ENCODE results near the gene F2R. TPM values are rescaled to one million over a fixed set of nuclear protein-coding genes. Genes with fewer than 3 reads are reported as not detected.

The F2R gene
- total and polyA plus RNA-seq, 2 of the 4 experiments (the other 2 are of a cell fraction) = 85.7 to 147 TPM

DNA sequence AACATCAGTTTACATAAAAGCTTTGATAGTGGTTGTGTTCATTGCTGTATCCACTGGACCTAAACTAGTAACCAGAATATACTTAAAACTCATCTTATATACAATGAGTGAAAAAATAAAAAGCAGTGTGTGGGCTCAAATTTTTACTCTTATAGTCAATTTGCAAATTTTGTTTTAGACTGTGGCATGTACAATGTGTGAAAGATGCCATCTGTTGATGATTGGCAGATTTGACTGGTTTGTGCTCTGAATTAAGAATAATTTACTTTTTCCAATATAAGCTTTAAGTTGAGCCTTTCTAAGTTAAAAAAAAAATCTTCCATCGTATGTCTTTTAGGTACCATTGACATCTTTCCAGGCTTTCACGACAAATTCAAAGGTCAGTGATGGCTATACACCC is 60.5 kb downstream of the F2R start:
- no peak for TF ChIP-seq CHD1 (IDR thresholded peaks at IDR 0.05; ENCODE audit: low read depth, low read length)
- TF ChIP-seq, protein P1, sequence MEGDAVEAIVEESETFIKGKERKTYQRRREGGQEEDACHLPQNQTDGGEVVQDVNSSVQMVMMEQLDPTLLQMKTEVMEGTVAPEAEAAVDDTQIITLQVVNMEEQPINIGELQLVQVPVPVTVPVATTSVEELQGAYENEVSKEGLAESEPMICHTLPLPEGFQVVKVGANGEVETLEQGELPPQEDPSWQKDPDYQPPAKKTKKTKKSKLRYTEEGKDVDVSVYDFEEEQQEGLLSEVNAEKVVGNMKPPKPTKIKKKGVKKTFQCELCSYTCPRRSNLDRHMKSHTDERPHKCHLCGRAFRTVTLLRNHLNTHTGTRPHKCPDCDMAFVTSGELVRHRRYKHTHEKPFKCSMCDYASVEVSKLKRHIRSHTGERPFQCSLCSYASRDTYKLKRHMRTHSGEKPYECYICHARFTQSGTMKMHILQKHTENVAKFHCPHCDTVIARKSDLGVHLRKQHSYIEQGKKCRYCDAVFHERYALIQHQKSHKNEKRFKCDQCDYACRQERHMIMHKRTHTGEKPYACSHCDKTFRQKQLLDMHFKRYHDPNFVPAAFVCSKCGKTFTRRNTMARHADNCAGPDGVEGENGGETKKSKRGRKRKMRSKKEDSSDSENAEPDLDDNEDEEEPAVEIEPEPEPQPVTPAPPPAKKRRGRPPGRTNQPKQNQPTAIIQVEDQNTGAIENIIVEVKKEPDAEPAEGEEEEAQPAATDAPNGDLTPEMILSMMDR (conservative IDR thresholded peaks at IDR 0.05; ENCODE audit: low read depth, low read length) = no peak
- TF ChIP-seq, protein P2, sequence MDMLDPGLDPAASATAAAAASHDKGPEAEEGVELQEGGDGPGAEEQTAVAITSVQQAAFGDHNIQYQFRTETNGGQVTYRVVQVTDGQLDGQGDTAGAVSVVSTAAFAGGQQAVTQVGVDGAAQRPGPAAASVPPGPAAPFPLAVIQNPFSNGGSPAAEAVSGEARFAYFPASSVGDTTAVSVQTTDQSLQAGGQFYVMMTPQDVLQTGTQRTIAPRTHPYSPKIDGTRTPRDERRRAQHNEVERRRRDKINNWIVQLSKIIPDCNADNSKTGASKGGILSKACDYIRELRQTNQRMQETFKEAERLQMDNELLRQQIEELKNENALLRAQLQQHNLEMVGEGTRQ (IDR thresholded peaks at IDR 0.05; ENCODE audit: low read depth, low read length) = no peak
- TF ChIP-seq SMC3 (IDR thresholded peaks at IDR 0.05; ENCODE audit: low read depth, low read length) = no peak
- TF ChIP-seq RCOR1 (IDR thresholded peaks at IDR 0.05; ENCODE audit: insufficient replicate concordance, low read length) = no peak
- TF ChIP-seq, protein P3, sequence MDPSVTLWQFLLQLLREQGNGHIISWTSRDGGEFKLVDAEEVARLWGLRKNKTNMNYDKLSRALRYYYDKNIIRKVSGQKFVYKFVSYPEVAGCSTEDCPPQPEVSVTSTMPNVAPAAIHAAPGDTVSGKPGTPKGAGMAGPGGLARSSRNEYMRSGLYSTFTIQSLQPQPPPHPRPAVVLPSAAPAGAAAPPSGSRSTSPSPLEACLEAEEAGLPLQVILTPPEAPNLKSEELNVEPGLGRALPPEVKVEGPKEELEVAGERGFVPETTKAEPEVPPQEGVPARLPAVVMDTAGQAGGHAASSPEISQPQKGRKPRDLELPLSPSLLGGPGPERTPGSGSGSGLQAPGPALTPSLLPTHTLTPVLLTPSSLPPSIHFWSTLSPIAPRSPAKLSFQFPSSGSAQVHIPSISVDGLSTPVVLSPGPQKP (IDR thresholded peaks at IDR 0.05; ENCODE audit: borderline replicate concordance, low read depth, low read length) = no peak
- no peak for TF ChIP-seq MAFK (IDR thresholded peaks at IDR 0.05; ENCODE audit: low read depth, low read length)
- TF ChIP-seq RFX5 (IDR thresholded peaks at IDR 0.05; ENCODE audit: low read depth, low read length) = no peak
- no peak for TF ChIP-seq MAZ (IDR thresholded peaks at IDR 0.05; ENCODE audit: borderline replicate concordance, low read depth, low read length)
- no peak for TF ChIP-seq POLR2A (IDR thresholded peaks at IDR 0.05; ENCODE audit: low read depth, low read length)
- TF ChIP-seq NFE2L2 (IDR thresholded peaks at IDR 0.05; ENCODE audit: low read depth, low read length) = no peak
- no peak for TF ChIP-seq FOS (IDR thresholded peaks at IDR 0.05; ENCODE audit: low read depth, low read length)
- TF ChIP-seq CEBPB (IDR thresholded peaks at IDR 0.05; ENCODE audit: low read depth, low read length) = no peak
- no peak for TF ChIP-seq MXI1 (IDR thresholded peaks at IDR 0.05; ENCODE audit: borderline replicate concordance, low read depth, low read length)
- no peak for TF ChIP-seq RAD21 (IDR thresholded peaks at IDR 0.05; ENCODE audit: low read length)
- H3K4ac ChIP-seq (ENCODE audit: low read depth, low read length) = no peak overlapping the region
- no peak overlapping the region for H3K4me2 ChIP-seq (ENCODE audit: low read depth, low read length)
- H4K20me1 ChIP-seq (ENCODE audit: insufficient read depth, low read length) = no peaks in the 10 kb centered on the region
- H3K9me1 ChIP-seq (ENCODE audit: insufficient read depth, low read length) = 0 out of 2 replicates have a peak, but pooled peaks cover 4% of the 10 kb centered on the region
- no peaks in the 10 kb centered on the region for H3K36me3 ChIP-seq (ENCODE audit: control insufficient read depth, insufficient read depth, low read length)
- no CpG with 5 or more reads among the region's 2 CpGs for WGBS, 2 experiments (ENCODE audit: extremely low coverage in 2 of 2, insufficient read length in 1 of 2)
- no peak for DNase-seq
- H3K14ac ChIP-seq (replicated peaks; ENCODE audit: low read depth, low read length) = no peak overlapping the region
- no peak overlapping the region for H2BK5ac ChIP-seq (ENCODE audit: low read depth, low read length, poor library complexity, severe bottlenecking)
- dilution Hi-C loops (cut with HindIII; ENCODE audit: low sequenced_read_pairs, unreplicated experiment) = no loop called here
- POLR2A ChIA-PET (ENCODE audit: unreplicated experiment) = no interaction called here
- H3K4me1 ChIP-seq (ENCODE audit: control insufficient read depth, insufficient read depth, low read length) = peaks cover 6% of the 10 kb centered on the region
- H2AK9ac ChIP-seq (replicated peaks; ENCODE audit: low read depth, low read length, poor library complexity) = no peak overlapping the region
- H2BK15ac ChIP-seq (ENCODE audit: low read depth, low read length) = no peak overlapping the region
- no peaks in the 10 kb centered on the region for H3K9me3 ChIP-seq (ENCODE audit: control insufficient read depth, insufficient read depth, low read length)
- ATAC-seq (ENCODE audit: low read depth) = no peak
- no peak overlapping the region for H2AFZ ChIP-seq (replicated peaks; ENCODE audit: low read length, poor library complexity)
- no TSS peak for BruUV-seq (replicated peaks)
- CTCF ChIA-PET = interaction anchor here (0.6 to 1.1 kb wide), 2 partner anchors 21 to 175 kb away, joined by 3 to 4 read pairs; no protein-coding TSS in a partner anchor
- in situ Hi-C loops (cut with MboI; ENCODE audit: low sequenced_read_pairs) = loop anchor here (5.0 kb wide), 1 partner anchor 174 kb away; no protein-coding TSS in a partner anchor
- H3K23ac ChIP-seq (ENCODE audit: low read depth, low read length) = no peak overlapping the region
- H4K91ac ChIP-seq (ENCODE audit: insufficient read depth, low read depth, low read length) = no peak overlapping the region
- H3K4me3 ChIP-seq (ENCODE audit: insufficient read depth, low read depth, low read length) = no peak overlapping the region
- intact Hi-C loops (cut with micrococcal nuclease) = loop anchor here (10.0 kb wide), 1 partner anchor 372 kb away; the partner anchor contains the start of gene IQGAP2
- no peak overlapping the region for H3K9ac ChIP-seq (ENCODE audit: low read depth, low read length)
- no peaks in the 10 kb centered on the region for H3K27me3 ChIP-seq (ENCODE audit: control insufficient read depth, insufficient read depth, low read length)
- H3K79me1 ChIP-seq (ENCODE audit: low read depth in 1 of 2, low read length in 2 of 2) = no peaks in the 10 kb centered on the region
- no peak overlapping the region for H4K5ac ChIP-seq (ENCODE audit: low read depth, low read length)
- no peak overlapping the region for H3K27ac ChIP-seq (ENCODE audit: insufficient read depth, low read length)
- no peak overlapping the region for H2BK120ac ChIP-seq (ENCODE audit: low read depth, low read length)
- no peak overlapping the region for H4K8ac ChIP-seq (ENCODE audit: low read depth in 2 of 2, low read length in 2 of 2)
- H2BK20ac ChIP-seq (ENCODE audit: low read depth, low read length) = no peak overlapping the region
- no peak overlapping the region for H3K18ac ChIP-seq (ENCODE audit: low read depth, low read length)
- no peak overlapping the region for H2AK5ac ChIP-seq (ENCODE audit: low read depth, low read length)
- no peak overlapping the region for H3K56ac ChIP-seq (ENCODE audit: extremely low read depth, insufficient read depth, low read length)

All from IMR-90 (cell line).